ENCODE measurements around the gene AMIGO1.
A peak's percentile ranks its signal among the peaks of the same experiment; 100 is the strongest.

The AMIGO1 gene

DNA sequence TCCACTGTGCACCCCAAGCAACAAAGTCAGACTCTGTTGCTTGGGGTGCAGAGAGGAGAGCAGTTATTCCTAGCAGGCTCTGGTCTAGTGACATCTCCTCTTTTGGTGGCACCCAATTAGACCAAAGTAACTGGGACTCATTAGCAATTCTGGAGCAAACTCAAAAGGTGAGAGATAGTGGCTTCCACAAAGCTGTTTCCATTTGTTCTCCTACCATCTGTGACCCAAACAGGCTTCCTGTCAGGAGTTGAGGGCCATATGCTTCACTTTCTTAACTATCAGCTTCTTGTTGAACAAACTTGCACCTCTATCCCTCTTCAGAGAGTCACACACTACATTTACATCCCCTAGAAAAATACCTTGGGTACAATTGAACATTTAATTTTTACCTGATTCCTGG, 27.3 kb downstream of the AMIGO1 start:
- Mint-ChIP-seq H3K27ac (no peak overlapping the region), H3K9me3 (no peaks in the 10 kb centered on the region), H3K4me1 (peaks cover 38% of the 10 kb centered on the region), H3K27me3 (ENCODE audit: low read depth, poor library complexity) (peaks cover 13% of the 10 kb centered on the region), H3K4me3 (peak overlapping the region; percentile 90), H3K36me3 (ENCODE audit: low read depth) (peaks cover 8% of the 10 kb centered on the region)
- TF ChIP-seq, protein P1, sequence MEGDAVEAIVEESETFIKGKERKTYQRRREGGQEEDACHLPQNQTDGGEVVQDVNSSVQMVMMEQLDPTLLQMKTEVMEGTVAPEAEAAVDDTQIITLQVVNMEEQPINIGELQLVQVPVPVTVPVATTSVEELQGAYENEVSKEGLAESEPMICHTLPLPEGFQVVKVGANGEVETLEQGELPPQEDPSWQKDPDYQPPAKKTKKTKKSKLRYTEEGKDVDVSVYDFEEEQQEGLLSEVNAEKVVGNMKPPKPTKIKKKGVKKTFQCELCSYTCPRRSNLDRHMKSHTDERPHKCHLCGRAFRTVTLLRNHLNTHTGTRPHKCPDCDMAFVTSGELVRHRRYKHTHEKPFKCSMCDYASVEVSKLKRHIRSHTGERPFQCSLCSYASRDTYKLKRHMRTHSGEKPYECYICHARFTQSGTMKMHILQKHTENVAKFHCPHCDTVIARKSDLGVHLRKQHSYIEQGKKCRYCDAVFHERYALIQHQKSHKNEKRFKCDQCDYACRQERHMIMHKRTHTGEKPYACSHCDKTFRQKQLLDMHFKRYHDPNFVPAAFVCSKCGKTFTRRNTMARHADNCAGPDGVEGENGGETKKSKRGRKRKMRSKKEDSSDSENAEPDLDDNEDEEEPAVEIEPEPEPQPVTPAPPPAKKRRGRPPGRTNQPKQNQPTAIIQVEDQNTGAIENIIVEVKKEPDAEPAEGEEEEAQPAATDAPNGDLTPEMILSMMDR (IDR thresholded peaks at IDR 0.05) = no peak
- no peak for DNase-seq

DNA sequence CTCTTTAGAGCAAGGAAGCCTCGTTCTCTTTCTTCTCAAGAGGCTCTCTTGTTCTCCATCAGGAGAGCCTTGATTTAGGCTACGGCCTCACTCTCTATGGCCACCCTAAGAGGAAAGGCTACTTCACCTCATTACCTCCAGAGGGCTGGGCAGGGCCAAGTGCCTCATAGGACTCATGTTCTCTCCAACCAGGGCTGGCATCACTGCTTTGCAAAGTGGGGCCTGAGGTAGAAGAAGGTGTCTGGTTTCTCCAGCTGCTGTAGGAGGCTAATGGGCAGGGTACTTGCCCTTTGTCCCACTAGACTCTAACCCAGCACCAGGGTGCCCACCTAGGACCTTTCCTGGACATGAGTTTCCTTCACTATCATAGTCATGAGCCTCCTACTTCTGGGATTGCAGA, 27.9 kb downstream of the AMIGO1 start:
- Mint-ChIP-seq H3K27ac (no peak overlapping the region), H3K36me3 (ENCODE audit: low read depth) (peaks cover 7% of the 10 kb centered on the region), H3K27me3 (ENCODE audit: low read depth, poor library complexity) (peaks cover 15% of the 10 kb centered on the region)

DNA sequence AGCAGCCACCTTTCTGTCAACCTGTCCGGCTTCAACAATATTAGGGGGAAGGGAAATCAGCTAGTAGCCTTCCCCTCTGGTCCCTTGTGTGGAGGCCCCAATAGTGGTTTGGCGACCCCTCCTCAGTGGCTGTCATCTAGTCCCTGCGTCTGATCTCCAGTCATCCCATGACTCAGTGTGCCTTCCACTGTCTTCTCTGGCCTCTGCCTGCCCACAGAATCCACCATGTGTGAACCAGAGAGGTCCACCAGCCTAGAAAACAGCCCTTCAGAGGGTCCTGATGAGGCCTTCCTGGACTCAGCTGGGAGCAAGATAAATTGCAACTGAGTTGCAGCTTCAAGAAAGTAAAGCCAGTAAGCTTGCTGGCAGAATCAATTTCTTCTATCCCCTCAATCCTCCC, 29.6 kb downstream of the AMIGO1 start:
- Mint-ChIP-seq H3K4me3 (no peak overlapping the region), H3K9me3 (no peaks in the 10 kb centered on the region), H3K4me1 (peaks cover 20% of the 10 kb centered on the region), H3K36me3 (ENCODE audit: low read depth) (no peaks in the 10 kb centered on the region), H3K27me3 (ENCODE audit: low read depth, poor library complexity) (peaks cover 29% of the 10 kb centered on the region), H3K27ac (no peak overlapping the region)
- no peak for DNase-seq
- TF ChIP-seq, protein P1 (IDR thresholded peaks at IDR 0.05) = no peak

More for the DNA sequence above, 27.9 kb downstream of the AMIGO1 start:
- Mint-ChIP-seq H3K4me3 (no peak overlapping the region), H3K4me1 (peaks cover 36% of the 10 kb centered on the region), H3K9me3 (no peaks in the 10 kb centered on the region)
- no peak for DNase-seq
- TF ChIP-seq, protein P1 (IDR thresholded peaks at IDR 0.05) = no peak

DNA sequence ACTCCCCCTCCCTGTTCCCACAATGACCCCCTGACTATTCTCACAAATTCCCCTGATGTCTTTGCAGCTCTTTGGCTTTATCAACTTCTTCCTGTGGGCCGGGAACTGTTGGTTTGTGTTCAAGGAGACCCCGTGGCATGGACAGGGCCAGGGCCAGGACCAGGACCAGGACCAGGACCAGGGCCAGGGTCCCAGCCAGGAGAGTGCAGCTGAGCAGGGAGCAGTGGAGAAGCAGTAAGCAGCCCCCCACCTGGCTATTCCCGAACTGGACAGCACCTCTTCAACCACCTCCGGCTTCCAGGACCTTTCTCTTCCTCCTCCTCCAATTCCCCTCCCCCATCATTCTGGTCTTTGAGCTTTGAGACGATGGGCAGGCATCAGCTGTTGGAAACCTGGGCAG, 30.2 kb downstream of the AMIGO1 start:
- TF ChIP-seq, protein P1 (IDR thresholded peaks at IDR 0.05) = no peak
- Mint-ChIP-seq H3K36me3 (ENCODE audit: low read depth) (no peaks in the 10 kb centered on the region), H3K27ac (no peak overlapping the region), H3K4me1 (peaks cover 14% of the 10 kb centered on the region), H3K4me3 (no peak overlapping the region), H3K9me3 (no peaks in the 10 kb centered on the region), H3K27me3 (ENCODE audit: low read depth, poor library complexity) (peaks cover 35% of the 10 kb centered on the region)
- no peak for DNase-seq

DNA sequence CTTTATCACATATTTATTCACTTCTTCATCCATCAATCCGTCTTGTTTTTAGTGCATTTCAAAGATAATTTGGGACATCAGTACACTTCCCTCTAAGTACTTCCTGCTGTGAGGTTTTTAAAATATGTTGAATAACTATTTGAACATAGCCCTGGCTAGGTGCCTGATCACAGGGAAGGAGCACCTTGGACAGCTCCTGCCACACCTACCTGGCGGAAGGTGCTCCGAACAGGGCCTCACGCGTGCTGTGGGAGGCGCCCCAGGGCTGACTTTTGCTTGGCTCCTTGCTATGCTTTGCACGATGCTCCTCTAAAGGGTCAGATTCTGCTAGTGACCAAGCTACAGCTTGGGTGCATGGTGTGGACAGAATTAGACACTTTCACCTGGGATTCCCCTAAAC, 30.7 kb downstream of the AMIGO1 start:
- no peak overlapping the region for H3K27ac Mint-ChIP-seq
- TF ChIP-seq, protein P1 (IDR thresholded peaks at IDR 0.05) = no peak
- H3K9me3 Mint-ChIP-seq = no peaks in the 10 kb centered on the region
- DNase-seq = peak; percentile 38
- H3K27me3 Mint-ChIP-seq (ENCODE audit: low read depth, poor library complexity) = peaks cover 40% of the 10 kb centered on the region
- no peak overlapping the region for H3K4me3 Mint-ChIP-seq
- no peaks in the 10 kb centered on the region for H3K36me3 Mint-ChIP-seq (ENCODE audit: low read depth)
- H3K4me1 Mint-ChIP-seq = peaks cover 11% of the 10 kb centered on the region

DNA sequence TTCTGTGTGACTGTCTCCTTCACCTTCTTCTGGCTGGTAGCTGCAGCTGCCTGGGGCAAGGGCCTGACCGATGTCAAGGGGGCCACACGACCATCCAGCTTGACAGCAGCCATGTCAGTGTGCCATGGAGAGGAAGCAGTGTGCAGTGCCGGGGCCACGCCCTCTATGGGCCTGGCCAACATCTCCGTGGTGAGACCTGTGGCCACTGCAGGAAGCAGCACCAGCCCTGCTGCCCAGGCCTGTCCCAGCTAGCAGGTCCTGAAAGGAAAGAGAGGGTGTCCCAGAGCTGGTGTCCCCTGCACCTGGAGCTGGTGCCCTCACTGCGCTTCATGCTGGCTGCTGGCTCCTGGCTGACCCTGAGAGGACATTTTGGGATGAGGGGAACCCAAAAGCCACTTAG, 31.7 kb downstream of the AMIGO1 start:
- TF ChIP-seq, protein P1 (IDR thresholded peaks at IDR 0.05) = no peak
- Mint-ChIP-seq H3K27me3 (ENCODE audit: low read depth, poor library complexity) (peaks cover 49% of the 10 kb centered on the region), H3K9me3 (no peaks in the 10 kb centered on the region), H3K36me3 (ENCODE audit: low read depth) (no peaks in the 10 kb centered on the region), H3K4me3 (no peak overlapping the region), H3K27ac (no peak overlapping the region), H3K4me1 (peaks cover 9% of the 10 kb centered on the region)
- no peak for DNase-seq
